CD4-positive, alpha-beta T cell treated with Interleukin-15 for 1 hour (primary cell): ENCODE data around the gene RMI1.

Experiments used
- DNase-seq: peaks from one replicate; pipeline ENCODE4 v3.0.0-alpha.2; 2020

The RMI1 gene

GRCh38 chr9:83971485-83971884 is 9.1 kb upstream of the RMI1 start:
- DNase-seq, result no peak

DNA sequence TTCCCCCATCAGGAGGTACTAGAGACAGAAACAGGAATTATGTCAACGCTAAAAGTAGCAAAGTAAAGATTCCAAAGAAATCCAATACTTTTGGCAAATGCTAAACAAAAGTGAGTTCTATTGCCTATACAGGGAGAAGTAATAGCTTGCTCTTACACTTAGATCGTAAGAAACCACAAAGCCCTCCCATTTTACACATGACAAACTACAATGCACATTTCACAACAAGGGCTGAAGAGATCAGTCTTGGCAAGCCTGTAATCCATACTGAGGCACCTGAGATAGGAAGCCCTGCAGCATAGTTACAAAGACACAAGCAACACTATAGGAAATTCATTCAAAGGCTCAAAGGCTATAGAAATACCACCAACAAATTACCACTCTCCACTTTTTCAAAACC is 8.3 kb upstream of the RMI1 start:
- no peak for DNase-seq

DNA sequence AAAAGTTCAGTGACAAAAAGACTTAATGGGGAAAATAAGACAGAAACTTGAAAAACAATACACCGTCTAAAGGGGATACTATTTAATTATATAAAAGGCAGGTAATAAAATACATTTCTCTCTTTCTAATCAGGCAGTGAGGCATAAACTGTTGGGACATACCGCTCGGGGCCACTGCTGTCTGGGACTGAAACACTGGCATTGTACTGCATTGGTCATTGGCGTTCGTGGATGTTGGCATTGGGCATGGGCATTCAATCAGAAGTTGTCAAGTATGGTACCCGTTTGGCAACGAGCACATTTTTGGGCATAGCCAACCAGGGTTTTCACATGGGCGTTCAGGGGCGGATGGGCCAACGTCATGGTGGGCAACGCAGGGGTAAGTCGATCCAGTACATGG is 5.3 kb upstream of the RMI1 start:
- no peak for DNase-seq

DNA sequence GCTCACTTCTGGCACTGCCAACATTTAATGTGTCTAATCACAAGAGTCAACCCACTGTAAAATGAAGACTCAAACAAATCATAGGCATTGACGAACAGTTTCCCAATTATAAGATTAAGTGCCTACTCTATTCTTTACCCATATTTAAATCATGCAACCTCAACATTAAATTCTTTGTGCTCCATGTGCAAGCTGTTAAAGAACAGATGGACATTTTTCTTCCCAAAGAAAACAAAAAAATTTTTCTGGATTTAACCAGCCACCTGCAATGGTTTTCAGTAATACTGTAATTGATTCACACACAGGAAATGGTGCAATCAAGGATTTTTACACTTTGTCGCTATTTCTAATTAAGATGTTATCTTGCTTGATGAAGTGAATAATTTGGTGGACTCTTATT is 4.2 kb upstream of the RMI1 start:
- no peak for DNase-seq

- no peak for DNase-seq
Observed at GRCh38 chr9:83977196-83977595, 3.4 kb upstream of the RMI1 start.

- DNase-seq, result peak; percentile 90
Observed at GRCh38 chr9:83978992-83979811, 1.4 kb upstream of the RMI1 start.

GRCh38 chr9:83979812-83980394 is 702 bp upstream of the RMI1 start, which contains the start of gene HNRNPK:
HNRNPK (minus strand) TSS chr9:83980215; CDS start chr9:83978252, 1,963 bp downstream.
- peak; percentile 97 for DNase-seq

- peak; percentile 21 for DNase-seq
Observed at GRCh38 chr9:83981126-83981871, 694 bp downstream of the RMI1 start.

GRCh38 chr9:83986195-83986594 is 5.6 kb downstream of the RMI1 start:
- no peak for DNase-seq

- peak; percentile 19 for DNase-seq
Observed at GRCh38 chr9:83986765-83987401, 6.3 kb downstream of the RMI1 start.

GRCh38 chr9:83987402-83987791 is 6.8 kb downstream of the RMI1 start:
- DNase-seq, result no peak

- DNase-seq, result no peak
Observed at GRCh38 chr9:83988411-83988810, 7.8 kb downstream of the RMI1 start.

GRCh38 chr9:83991355-83991754 is 10.8 kb downstream of the RMI1 start:
- DNase-seq, result no peak

DNA sequence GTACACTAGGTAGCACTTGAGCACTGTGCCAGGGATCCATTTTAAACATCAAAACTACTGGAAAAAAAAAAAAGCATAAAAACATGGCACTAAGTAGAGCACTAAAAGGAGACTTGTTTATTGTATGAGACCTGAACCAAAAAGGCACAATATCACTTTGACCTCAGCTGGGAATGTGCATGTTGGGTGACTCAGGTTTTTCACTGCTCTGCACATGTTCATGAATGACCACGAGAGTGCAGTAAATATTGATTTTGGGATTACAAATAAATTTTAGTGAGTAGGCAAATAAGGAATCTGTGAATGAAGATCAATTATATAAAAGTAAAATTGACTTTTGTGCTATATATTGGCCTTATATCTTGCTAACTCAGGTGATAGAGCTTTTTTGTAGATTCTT is 11.8 kb downstream of the RMI1 start:
- DNase-seq, result no peak

DNA sequence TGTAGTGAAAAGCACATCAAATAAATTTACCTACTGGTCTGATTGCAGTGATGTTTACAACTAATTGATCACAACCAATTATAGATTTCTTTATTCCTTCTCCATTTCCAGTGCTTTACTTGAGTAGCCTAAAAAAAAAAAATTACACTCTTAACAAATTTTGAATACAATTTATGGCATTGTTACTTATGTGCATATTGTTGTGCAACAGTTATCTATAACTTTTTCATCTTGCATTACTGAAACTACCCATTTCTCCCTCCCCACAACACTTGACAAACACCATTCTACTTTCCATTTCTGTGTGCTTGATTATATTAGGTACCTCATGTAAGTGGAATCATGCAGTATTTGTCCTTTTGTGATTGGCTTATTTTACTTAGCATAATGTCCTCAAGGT is 12.3 kb downstream of the RMI1 start:
- DNase-seq, result no peak

- no peak for DNase-seq
Observed at GRCh38 chr9:83996126-83996525, 15.5 kb downstream of the RMI1 start.

GRCh38 chr9:83999141-83999918 is 18.7 kb downstream of the RMI1 start:
- DNase-seq, result no peak

DNA sequence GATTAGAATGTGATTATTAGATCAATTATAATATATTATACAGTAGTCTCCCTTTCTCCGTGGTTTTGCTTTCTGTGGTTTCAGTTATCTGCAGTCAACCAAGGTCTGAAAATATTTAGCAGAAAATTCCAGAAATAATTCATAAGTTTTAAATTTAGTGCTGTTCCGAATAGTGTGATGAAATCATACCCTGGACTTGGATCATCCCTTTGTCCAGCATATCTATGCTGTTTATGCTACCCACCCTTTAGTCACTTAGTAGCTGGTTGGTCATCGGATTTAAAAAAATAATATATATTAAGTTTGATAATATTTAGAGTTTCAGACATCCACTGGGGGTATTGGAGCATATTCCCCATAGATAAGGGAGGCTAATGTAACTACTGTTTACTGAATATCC is 19.6 kb downstream of the RMI1 start:
- DNase-seq, result no peak

- no peak for DNase-seq
Observed at GRCh38 chr9:84001621-84002020, 21.0 kb downstream of the RMI1 start.

- no peak for DNase-seq
Observed at GRCh38 chr9:84002344-84002743, 21.7 kb downstream of the RMI1 start.

GRCh38 chr9:84003246-84003645 is 22.6 kb downstream of the RMI1 start:
- no peak for DNase-seq

GRCh38 chr9:84007662-84008061 is 27.1 kb downstream of the RMI1 start:
- no peak for DNase-seq
